ENCODE measurements around the gene SMYD1. TPM values are rescaled to one million over a fixed set of nuclear protein-coding genes. Genes with fewer than 3 reads are reported as not detected.

The SMYD1 gene
- polyA plus RNA-seq, 1 donor from 2014 or later, result not detected

GRCh38 chr2:88019985-88020384 lies 47.6 kb upstream of the SMYD1 start:
- Histone ChIP-seq H3K9ac (ENCODE audit: low read length) (no peak overlapping the region), H4K20me1 (ENCODE audit: insufficient read depth) (no peaks in the 10 kb centered on the region), H3K36me3 (ENCODE audit: insufficient read depth, low read length) (no peaks in the 10 kb centered on the region), H3K27ac (ENCODE audit: low read length) (no peak overlapping the region), H3K9me3 (ENCODE audit: low read length) (no peaks in the 10 kb centered on the region), H3K4me2 (ENCODE audit: low read length) (no peak overlapping the region), H3F3A (ENCODE audit: insufficient read depth, low read length, poor library complexity, severe bottlenecking) (no peaks in the 10 kb centered on the region), H3K27me3 (ENCODE audit: insufficient read depth, low read depth, low read length) (no peaks in the 10 kb centered on the region), H3K4me3 (ENCODE audit: low read length) (no peak overlapping the region), H3K79me2 (replicated peaks; ENCODE audit: insufficient read depth, low read length) (no peaks in the 10 kb centered on the region), H3K9me2 (ENCODE audit: insufficient read depth, low read length) (no peaks in the 10 kb centered on the region), H2AFZ (ENCODE audit: low read depth, low read length) (no peak overlapping the region)
- TF ChIP-seq RAD21 (conservative IDR thresholded peaks at IDR 0.05) (no peak), MXI1 (conservative IDR thresholded peaks at IDR 0.05; ENCODE audit: poor library complexity, severe bottlenecking) (no peak), POLR2AphosphoS5 (IDR thresholded peaks at IDR 0.05) (no peak), TAF1 (IDR thresholded peaks at IDR 0.05; ENCODE audit: low read depth) (no peak), EP300 (conservative IDR thresholded peaks at IDR 0.05; ENCODE audit: poor library complexity, severe bottlenecking) (no peak), SMC3 (conservative IDR thresholded peaks at IDR 0.05; ENCODE audit: poor library complexity) (no peak), EZH2 (IDR thresholded peaks at IDR 0.05; ENCODE audit: borderline replicate concordance, insufficient read depth, low read length, poor library complexity, severe bottlenecking) (no peak)
- TF ChIP-seq, protein P1, sequence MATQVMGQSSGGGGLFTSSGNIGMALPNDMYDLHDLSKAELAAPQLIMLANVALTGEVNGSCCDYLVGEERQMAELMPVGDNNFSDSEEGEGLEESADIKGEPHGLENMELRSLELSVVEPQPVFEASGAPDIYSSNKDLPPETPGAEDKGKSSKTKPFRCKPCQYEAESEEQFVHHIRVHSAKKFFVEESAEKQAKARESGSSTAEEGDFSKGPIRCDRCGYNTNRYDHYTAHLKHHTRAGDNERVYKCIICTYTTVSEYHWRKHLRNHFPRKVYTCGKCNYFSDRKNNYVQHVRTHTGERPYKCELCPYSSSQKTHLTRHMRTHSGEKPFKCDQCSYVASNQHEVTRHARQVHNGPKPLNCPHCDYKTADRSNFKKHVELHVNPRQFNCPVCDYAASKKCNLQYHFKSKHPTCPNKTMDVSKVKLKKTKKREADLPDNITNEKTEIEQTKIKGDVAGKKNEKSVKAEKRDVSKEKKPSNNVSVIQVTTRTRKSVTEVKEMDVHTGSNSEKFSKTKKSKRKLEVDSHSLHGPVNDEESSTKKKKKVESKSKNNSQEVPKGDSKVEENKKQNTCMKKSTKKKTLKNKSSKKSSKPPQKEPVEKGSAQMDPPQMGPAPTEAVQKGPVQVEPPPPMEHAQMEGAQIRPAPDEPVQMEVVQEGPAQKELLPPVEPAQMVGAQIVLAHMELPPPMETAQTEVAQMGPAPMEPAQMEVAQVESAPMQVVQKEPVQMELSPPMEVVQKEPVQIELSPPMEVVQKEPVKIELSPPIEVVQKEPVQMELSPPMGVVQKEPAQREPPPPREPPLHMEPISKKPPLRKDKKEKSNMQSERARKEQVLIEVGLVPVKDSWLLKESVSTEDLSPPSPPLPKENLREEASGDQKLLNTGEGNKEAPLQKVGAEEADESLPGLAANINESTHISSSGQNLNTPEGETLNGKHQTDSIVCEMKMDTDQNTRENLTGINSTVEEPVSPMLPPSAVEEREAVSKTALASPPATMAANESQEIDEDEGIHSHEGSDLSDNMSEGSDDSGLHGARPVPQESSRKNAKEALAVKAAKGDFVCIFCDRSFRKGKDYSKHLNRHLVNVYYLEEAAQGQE (IDR thresholded peaks at IDR 0.05; ENCODE audit: borderline replicate concordance), result no peak
- TF ChIP-seq, protein P2, sequence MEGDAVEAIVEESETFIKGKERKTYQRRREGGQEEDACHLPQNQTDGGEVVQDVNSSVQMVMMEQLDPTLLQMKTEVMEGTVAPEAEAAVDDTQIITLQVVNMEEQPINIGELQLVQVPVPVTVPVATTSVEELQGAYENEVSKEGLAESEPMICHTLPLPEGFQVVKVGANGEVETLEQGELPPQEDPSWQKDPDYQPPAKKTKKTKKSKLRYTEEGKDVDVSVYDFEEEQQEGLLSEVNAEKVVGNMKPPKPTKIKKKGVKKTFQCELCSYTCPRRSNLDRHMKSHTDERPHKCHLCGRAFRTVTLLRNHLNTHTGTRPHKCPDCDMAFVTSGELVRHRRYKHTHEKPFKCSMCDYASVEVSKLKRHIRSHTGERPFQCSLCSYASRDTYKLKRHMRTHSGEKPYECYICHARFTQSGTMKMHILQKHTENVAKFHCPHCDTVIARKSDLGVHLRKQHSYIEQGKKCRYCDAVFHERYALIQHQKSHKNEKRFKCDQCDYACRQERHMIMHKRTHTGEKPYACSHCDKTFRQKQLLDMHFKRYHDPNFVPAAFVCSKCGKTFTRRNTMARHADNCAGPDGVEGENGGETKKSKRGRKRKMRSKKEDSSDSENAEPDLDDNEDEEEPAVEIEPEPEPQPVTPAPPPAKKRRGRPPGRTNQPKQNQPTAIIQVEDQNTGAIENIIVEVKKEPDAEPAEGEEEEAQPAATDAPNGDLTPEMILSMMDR (IDR thresholded peaks at IDR 0.05; ENCODE audit: poor library complexity, severe bottlenecking), result no peak

- TF ChIP-seq POLR2AphosphoS5 (IDR thresholded peaks at IDR 0.05), result no peak
- no peak for TF ChIP-seq TAF1 (IDR thresholded peaks at IDR 0.05; ENCODE audit: low read depth)
- no peak for TF ChIP-seq EP300 (conservative IDR thresholded peaks at IDR 0.05; ENCODE audit: poor library complexity, severe bottlenecking)
- no peak for TF ChIP-seq SMC3 (conservative IDR thresholded peaks at IDR 0.05; ENCODE audit: poor library complexity)
- TF ChIP-seq, protein P1 (IDR thresholded peaks at IDR 0.05; ENCODE audit: borderline replicate concordance), result no peak
- TF ChIP-seq, protein P2 (IDR thresholded peaks at IDR 0.05; ENCODE audit: poor library complexity, severe bottlenecking), result no peak
- no peak for TF ChIP-seq MXI1 (conservative IDR thresholded peaks at IDR 0.05; ENCODE audit: poor library complexity, severe bottlenecking)
- no peak for TF ChIP-seq EZH2 (IDR thresholded peaks at IDR 0.05; ENCODE audit: borderline replicate concordance, insufficient read depth, low read length, poor library complexity, severe bottlenecking)
- no peak for TF ChIP-seq RAD21 (conservative IDR thresholded peaks at IDR 0.05)
- Histone ChIP-seq H2AFZ (ENCODE audit: low read depth, low read length) (no peak overlapping the region), H3K4me3 (ENCODE audit: low read length) (no peak overlapping the region), H3K36me3 (ENCODE audit: insufficient read depth, low read length) (no peaks in the 10 kb centered on the region), H3K9me2 (ENCODE audit: insufficient read depth, low read length) (no peaks in the 10 kb centered on the region), H3K4me2 (ENCODE audit: low read length) (no peak overlapping the region), H3K27me3 (ENCODE audit: insufficient read depth, low read depth, low read length) (no peaks in the 10 kb centered on the region), H3F3A (ENCODE audit: insufficient read depth, low read length, poor library complexity, severe bottlenecking) (no peaks in the 10 kb centered on the region), H3K9ac (ENCODE audit: low read length) (no peak overlapping the region), H4K20me1 (ENCODE audit: insufficient read depth) (no peaks in the 10 kb centered on the region), H3K9me3 (ENCODE audit: low read length) (no peaks in the 10 kb centered on the region), H3K27ac (ENCODE audit: low read length) (no peak overlapping the region), H3K79me2 (replicated peaks; ENCODE audit: insufficient read depth, low read length) (no peaks in the 10 kb centered on the region)
Observed at GRCh38 chr2:88022669-88022921, 45.0 kb upstream of the SMYD1 start.

Data from neural cell (in vitro differentiated cells).